Panc1 (cell line): ENCODE measurements around the gene GFRA1.

ENCODE experiments used
- TCF7L2 ChIP-seq: IDR thresholded peaks from 2 replicates; pipeline ENCODE4 v1.6.1; 2011; ENCODE audit warnings: mild to moderate bottlenecking, low read depth, low read length, inconsistent platforms
- TF ChIP-seq, protein P1 (sequence below): fragments of 450-650 bp; IDR thresholded peaks from 2 replicates; pipeline ENCODE4 v1.5.1; 2017; ENCODE audit warnings: mild to moderate bottlenecking
- TF ChIP-seq, protein P2 (sequence below), 2 experiments: IDR thresholded peaks; 2 replicates each; pipeline ENCODE4 v1.6.1; 2011 to 2012; ENCODE audit warnings: low read depth in 2 of 2, control low read depth in 1 of 2, low read length in 1 of 2, mild to moderate bottlenecking in 1 of 2, moderate library complexity in 1 of 2; ENCODE audit not compliant: insufficient read depth in 1 of 2

DNA sequence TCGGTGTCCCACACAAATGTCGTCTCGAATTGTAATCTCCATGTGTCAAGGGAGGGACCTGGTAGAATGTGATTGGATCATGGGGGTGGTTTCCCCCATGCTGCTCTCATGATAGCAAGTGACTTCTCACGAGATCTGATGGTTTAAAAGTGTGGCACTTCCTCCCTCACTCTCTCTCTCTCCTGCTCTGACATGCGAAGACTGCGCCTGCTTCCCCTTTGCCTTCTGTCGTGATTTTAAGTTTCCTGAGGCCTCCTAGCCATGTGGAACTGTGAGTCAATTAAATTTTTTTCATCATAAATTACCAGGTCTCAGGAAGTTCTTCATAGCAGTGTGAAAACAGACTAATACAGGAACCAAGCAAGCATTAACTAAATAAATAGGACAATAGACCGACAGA lies 229.1 kb downstream of the GFRA1 start:
- TF ChIP-seq, protein P1, sequence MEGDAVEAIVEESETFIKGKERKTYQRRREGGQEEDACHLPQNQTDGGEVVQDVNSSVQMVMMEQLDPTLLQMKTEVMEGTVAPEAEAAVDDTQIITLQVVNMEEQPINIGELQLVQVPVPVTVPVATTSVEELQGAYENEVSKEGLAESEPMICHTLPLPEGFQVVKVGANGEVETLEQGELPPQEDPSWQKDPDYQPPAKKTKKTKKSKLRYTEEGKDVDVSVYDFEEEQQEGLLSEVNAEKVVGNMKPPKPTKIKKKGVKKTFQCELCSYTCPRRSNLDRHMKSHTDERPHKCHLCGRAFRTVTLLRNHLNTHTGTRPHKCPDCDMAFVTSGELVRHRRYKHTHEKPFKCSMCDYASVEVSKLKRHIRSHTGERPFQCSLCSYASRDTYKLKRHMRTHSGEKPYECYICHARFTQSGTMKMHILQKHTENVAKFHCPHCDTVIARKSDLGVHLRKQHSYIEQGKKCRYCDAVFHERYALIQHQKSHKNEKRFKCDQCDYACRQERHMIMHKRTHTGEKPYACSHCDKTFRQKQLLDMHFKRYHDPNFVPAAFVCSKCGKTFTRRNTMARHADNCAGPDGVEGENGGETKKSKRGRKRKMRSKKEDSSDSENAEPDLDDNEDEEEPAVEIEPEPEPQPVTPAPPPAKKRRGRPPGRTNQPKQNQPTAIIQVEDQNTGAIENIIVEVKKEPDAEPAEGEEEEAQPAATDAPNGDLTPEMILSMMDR: no peak
- TF ChIP-seq, protein P2, sequence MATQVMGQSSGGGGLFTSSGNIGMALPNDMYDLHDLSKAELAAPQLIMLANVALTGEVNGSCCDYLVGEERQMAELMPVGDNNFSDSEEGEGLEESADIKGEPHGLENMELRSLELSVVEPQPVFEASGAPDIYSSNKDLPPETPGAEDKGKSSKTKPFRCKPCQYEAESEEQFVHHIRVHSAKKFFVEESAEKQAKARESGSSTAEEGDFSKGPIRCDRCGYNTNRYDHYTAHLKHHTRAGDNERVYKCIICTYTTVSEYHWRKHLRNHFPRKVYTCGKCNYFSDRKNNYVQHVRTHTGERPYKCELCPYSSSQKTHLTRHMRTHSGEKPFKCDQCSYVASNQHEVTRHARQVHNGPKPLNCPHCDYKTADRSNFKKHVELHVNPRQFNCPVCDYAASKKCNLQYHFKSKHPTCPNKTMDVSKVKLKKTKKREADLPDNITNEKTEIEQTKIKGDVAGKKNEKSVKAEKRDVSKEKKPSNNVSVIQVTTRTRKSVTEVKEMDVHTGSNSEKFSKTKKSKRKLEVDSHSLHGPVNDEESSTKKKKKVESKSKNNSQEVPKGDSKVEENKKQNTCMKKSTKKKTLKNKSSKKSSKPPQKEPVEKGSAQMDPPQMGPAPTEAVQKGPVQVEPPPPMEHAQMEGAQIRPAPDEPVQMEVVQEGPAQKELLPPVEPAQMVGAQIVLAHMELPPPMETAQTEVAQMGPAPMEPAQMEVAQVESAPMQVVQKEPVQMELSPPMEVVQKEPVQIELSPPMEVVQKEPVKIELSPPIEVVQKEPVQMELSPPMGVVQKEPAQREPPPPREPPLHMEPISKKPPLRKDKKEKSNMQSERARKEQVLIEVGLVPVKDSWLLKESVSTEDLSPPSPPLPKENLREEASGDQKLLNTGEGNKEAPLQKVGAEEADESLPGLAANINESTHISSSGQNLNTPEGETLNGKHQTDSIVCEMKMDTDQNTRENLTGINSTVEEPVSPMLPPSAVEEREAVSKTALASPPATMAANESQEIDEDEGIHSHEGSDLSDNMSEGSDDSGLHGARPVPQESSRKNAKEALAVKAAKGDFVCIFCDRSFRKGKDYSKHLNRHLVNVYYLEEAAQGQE (IDR thresholded peaks at IDR 0.05; ENCODE audit: insufficient read depth in 1 of 2, low read depth in 2 of 2, low read length in 1 of 2): no peak
- no peak for TF ChIP-seq TCF7L2
